H1 (cell line): ENCODE data around the gene CX3CR1. TPM values are rescaled to one million over a fixed set of nuclear protein-coding genes. Genes with fewer than 3 reads are reported as not detected.

Source experiments
- CTCF ChIA-PET: fragments of 300-600 bp; sonication (Branson Sonifier 250); formaldehyde crosslinking; loops from one replicate; lab custom pipeline; 2021; ENCODE audit not compliant: partially characterized antibody; lab: Charles Lee
- POLR2A ChIA-PET: fragments of 300-600 bp; sonication (Branson Sonifier 250); formaldehyde crosslinking; loops from one replicate; lab custom pipeline; 2021; ENCODE audit warnings: inconsistent platforms; ENCODE audit not compliant: partially characterized antibody; lab: Charles Lee
- DNase-seq, 2 experiments: peaks; one replicate each; pipeline versions ENCODE4 v3.0.0 to v3.0.0-alpha.2; 2010 to 2022; ENCODE audit warnings: low spot score in 2 of 2, low read depth in 1 of 2, mixed read lengths in 1 of 2
- FAIRE-seq: peaks from 2 replicates; lab custom pipeline; 2011; peaks lifted over from hg19 to GRCh38; lab: Jason Lieb, UNC
- H2AFZ ChIP-seq: 2 replicates; pipeline ENCODE4 v1.8.1; 2012; ENCODE audit warnings: low read length, inconsistent platforms
- H2AK5ac ChIP-seq: 2 replicates; pipeline ENCODE4 v1.6.1; 2013; ENCODE audit warnings: low read depth, low read length
- H2BK120ac ChIP-seq: replicated peaks from 2 replicates; pipeline ENCODE3; 2013; ENCODE audit warnings: low read depth, low read length, inconsistent platforms
- H2BK12ac ChIP-seq: 2 replicates; pipeline ENCODE4 v1.6.1; 2013; ENCODE audit warnings: low read depth, low read length
- H2BK15ac ChIP-seq: 2 replicates; pipeline ENCODE4 v1.6.1; 2013; ENCODE audit warnings: low read length
- H2BK20ac ChIP-seq: 2 replicates; pipeline ENCODE4 v1.6.1; 2013; ENCODE audit warnings: low read length
- H2BK5ac ChIP-seq: 2 replicates; pipeline ENCODE4 v1.6.1; 2013; ENCODE audit warnings: low read depth, low read length
- H3K14ac ChIP-seq: 2 replicates; pipeline ENCODE4 v1.6.1; 2013; ENCODE audit warnings: inconsistent platforms; ENCODE audit not compliant: insufficient read length
- H3K18ac ChIP-seq: 2 replicates; pipeline ENCODE4 v1.6.1; 2013; ENCODE audit warnings: low read length; ENCODE audit errors: extremely low read depth
- H3K23ac ChIP-seq: 2 replicates; pipeline ENCODE4 v1.6.1; 2013; ENCODE audit warnings: inconsistent platforms; ENCODE audit not compliant: insufficient read length
- H3K23me2 ChIP-seq: 2 replicates; pipeline ENCODE4 v1.6.1; 2013; ENCODE audit warnings: low read depth, low read length
- H3K27ac ChIP-seq: 2 replicates; pipeline ENCODE4 v1.6.1; 2011; ENCODE audit warnings: low read depth, low read length, inconsistent platforms
- H3K27me3 ChIP-seq, 4 experiments: replicated peaks in 1 of 4; 1 replicate in 1 of 4; 2 replicates in 3 of 4; pipeline versions ENCODE4 v1.6.1 to v1.8.1; 2011 to 2013; ENCODE audit warnings: low read length in 3 of 4, mild to moderate bottlenecking in 3 of 4, inconsistent platforms in 2 of 4, mixed read lengths in 2 of 4, moderate library complexity in 1 of 4; ENCODE audit not compliant: control insufficient read depth in 3 of 4, insufficient read depth in 3 of 4; ENCODE audit errors: extremely low read depth in 1 of 4
- H3K36me3 ChIP-seq, 4 experiments: 2 replicates each; pipeline versions ENCODE4 v1.6.1 to v1.8.1; 2011 to 2013; ENCODE audit warnings: mild to moderate bottlenecking in 4 of 4, low read length in 3 of 4, moderate library complexity in 2 of 4, control low read depth in 1 of 4, inconsistent platforms in 1 of 4; ENCODE audit not compliant: insufficient read depth in 4 of 4, control insufficient read depth in 2 of 4
- H3K4ac ChIP-seq: replicated peaks from 2 replicates; pipeline ENCODE3; 2013; ENCODE audit warnings: low read length, low read depth, mixed read lengths, inconsistent platforms; ENCODE audit not compliant: insufficient read length
- H3K4me1 ChIP-seq, 4 experiments: replicated peaks in 1 of 4; 1 replicate in 1 of 4; 2 replicates in 3 of 4; pipeline versions ENCODE4 v1.6.1 to v1.8.1; 2011 to 2013; ENCODE audit warnings: low read length in 3 of 4, inconsistent platforms in 2 of 4, mixed read lengths in 1 of 4; ENCODE audit not compliant: insufficient read depth in 4 of 4, control insufficient read depth in 3 of 4
- H3K4me2 ChIP-seq, 2 experiments: 2 replicates each; pipeline versions ENCODE4 v1.6.1 to v1.8.1; 2011 to 2013; ENCODE audit warnings: low read depth in 2 of 2, low read length in 2 of 2, control low read depth in 1 of 2, inconsistent platforms in 1 of 2, mild to moderate bottlenecking in 1 of 2; ENCODE audit not compliant: insufficient read depth in 1 of 2
- H3K4me3 ChIP-seq, 4 experiments: fragments of 200-600, 300-600 bp in 1 of 4; sonication (generic), shearing (Covaris generic), sonication (Bioruptor Twin) in 1 of 4; 2 replicates each; pipeline versions ENCODE4 v1.5.1 to v1.8.1; 2011 to 2016; ENCODE audit warnings: low read length in 4 of 4, low read depth in 3 of 4, control low read depth in 2 of 4, inconsistent platforms in 2 of 4, mild to moderate bottlenecking in 2 of 4, mixed read lengths in 1 of 4, moderate library complexity in 1 of 4; ENCODE audit not compliant: insufficient read depth in 2 of 4; ENCODE audit errors: extremely low read depth in 1 of 4
- H3K56ac ChIP-seq: replicated peaks from 2 replicates; pipeline ENCODE3; 2013; ENCODE audit warnings: low read depth, mild to moderate bottlenecking, mixed read lengths, low read length, inconsistent platforms; ENCODE audit not compliant: insufficient read length
- H3K79me1 ChIP-seq: 2 replicates; pipeline ENCODE4 v1.6.1; 2013; ENCODE audit warnings: low read depth, low read length, control low read depth
- H3K79me2 ChIP-seq, 2 experiments: 2 replicates each; pipeline versions ENCODE4 v1.6.1 to v1.8.1; 2012 to 2013; ENCODE audit warnings: low read length in 2 of 2, mild to moderate bottlenecking in 2 of 2, inconsistent platforms in 1 of 2; ENCODE audit not compliant: insufficient read depth in 2 of 2, control insufficient read depth in 1 of 2
- H3K9ac ChIP-seq, 4 experiments: replicated peaks in 1 of 4; 1 replicate in 1 of 4; 2 replicates in 3 of 4; pipeline versions ENCODE4 v1.6.1 to v1.8.1; 2011 to 2013; ENCODE audit warnings: low read depth in 3 of 4, low read length in 3 of 4, control low read depth in 2 of 4, mild to moderate bottlenecking in 2 of 4, moderate library complexity in 2 of 4, inconsistent platforms in 1 of 4; ENCODE audit errors: extremely low read depth in 1 of 4
- H3K9me3 ChIP-seq, 2 experiments: 2 replicates each; pipeline versions ENCODE4 v1.6.1 to v1.8.1; 2012 to 2013; ENCODE audit warnings: mild to moderate bottlenecking in 2 of 2, moderate library complexity in 2 of 2, control low read depth in 1 of 2, inconsistent platforms in 1 of 2, low read depth in 1 of 2, low read length in 1 of 2, mixed read lengths in 1 of 2; ENCODE audit not compliant: insufficient read depth in 2 of 2
- H4K20me1 ChIP-seq, 2 experiments: replicated peaks in 1 of 2; 2 replicates each; pipeline versions ENCODE3 to v1.8.1; 2011 to 2013; ENCODE audit warnings: inconsistent platforms in 2 of 2, low read length in 2 of 2, mild to moderate bottlenecking in 1 of 2; ENCODE audit not compliant: insufficient read depth in 2 of 2, control insufficient read depth in 1 of 2
- H4K5ac ChIP-seq: 2 replicates; pipeline ENCODE4 v1.6.1; 2013; ENCODE audit warnings: low read length, low read depth, mixed read lengths, inconsistent platforms; ENCODE audit not compliant: insufficient read length
- H4K8ac ChIP-seq: 2 replicates; pipeline ENCODE4 v1.8.0; 2013; ENCODE audit warnings: mild to moderate bottlenecking, moderate library complexity, low read length, inconsistent platforms; ENCODE audit not compliant: insufficient read depth; ENCODE audit errors: extremely low read depth
- H4K91ac ChIP-seq: replicated peaks from 2 replicates; pipeline ENCODE3; 2013; ENCODE audit warnings: low read length, mixed read lengths, inconsistent platforms; ENCODE audit not compliant: insufficient read length
- CHD1 ChIP-seq: IDR thresholded peaks from 2 replicates; pipeline ENCODE4 v1.6.1; 2012; ENCODE audit warnings: low read depth, low read length, improper control_type of control experiment
- CHD2 ChIP-seq: IDR thresholded peaks from 2 replicates; pipeline ENCODE4 v1.6.1; 2012; ENCODE audit warnings: low read length, improper control_type of control experiment
- EP300 ChIP-seq, 2 experiments: IDR thresholded peaks; 1 replicate in 1 of 2; 2 replicates in 1 of 2; pipeline ENCODE4 v1.6.1; 2011 to 2012; ENCODE audit warnings: low read depth in 2 of 2, low read length in 2 of 2, mild to moderate bottlenecking in 2 of 2, borderline replicate concordance in 1 of 2, inconsistent platforms in 1 of 2, moderate library complexity in 1 of 2
- HDAC6 ChIP-seq: IDR thresholded peaks from one replicate; pipeline ENCODE4 v1.7.1; 2012; ENCODE audit warnings: low read depth, mild to moderate bottlenecking, inconsistent platforms, low read length, moderate library complexity
- KDM1A ChIP-seq: fragments of 200-600, 300-600 bp; sonication (generic); IDR thresholded peaks from 2 replicates; pipeline ENCODE4 v1.7.1; 2016; ENCODE audit warnings: mild to moderate bottlenecking, low read length, borderline replicate concordance
- NANOG ChIP-seq: IDR thresholded peaks from 2 replicates; pipeline ENCODE4 v1.6.1; 2011; ENCODE audit warnings: low read length, low read depth, mild to moderate bottlenecking, inconsistent platforms; ENCODE audit not compliant: insufficient read depth, poor library complexity, severe bottlenecking
- TAF7 ChIP-seq: optimal IDR thresholded peaks from 2 replicates; pipeline ENCODE3; 2011; ENCODE audit warnings: low read depth, mild to moderate bottlenecking, inconsistent platforms, low read length, moderate library complexity, borderline replicate concordance
- TBP ChIP-seq: IDR thresholded peaks from 2 replicates; pipeline ENCODE4 v1.6.1; 2011; ENCODE audit warnings: low read depth, low read length, improper control_type of control experiment
- TCF12 ChIP-seq: IDR thresholded peaks from 2 replicates; pipeline ENCODE4 v1.6.1; 2011; ENCODE audit warnings: low read depth, mild to moderate bottlenecking, low read length
- WGBS, 2 experiments: shearing (Covaris generic) in 1 of 2; methylation state at CpG; one replicate each; pipeline versions ENCODE4 v1.1.6 to v1.1.7; 2013 to 2015; ENCODE audit warnings: low lambda C conversion rate in 2 of 2, mixed read lengths in 2 of 2, inconsistent platforms in 1 of 2, low coverage in 1 of 2, missing lambda C conversion rate in 1 of 2; ENCODE audit not compliant: insufficient replicate concordance in 2 of 2, insufficient coverage in 1 of 2, insufficient read length in 1 of 2; ENCODE audit errors: extremely low coverage in 1 of 2, missing lambda C conversion rate in 1 of 2; 5-methylcytosine and 5-hydroxymethylcytosine counted together
- polyA plus RNA-seq, 7 experiments: library from polyadenylated mRNA; depleted of rRNA in 3 of 7; stranded (reverse) in 5 of 7; unstranded in 2 of 7; fragments of >200 nt in 5 of 7; fragments of 200-250 nt in 2 of 7; gene quantifications; 1 replicate in 5 of 7; 2 replicates in 1 of 7; 4 replicates in 1 of 7; pipeline versions ENCODE4 v1.2.1 to v1.2.3, GENCODE V29; 2011 to 2013; ENCODE audit warnings: missing spikeins in 2 of 7, mixed read lengths in 2 of 7
- total RNA-seq: library from RNA; stranded (reverse); fragmentation: NEBNext Ultra II Directional; extraction: Animal tissue kit (Norgen Biotek cat#: 25700); gene quantifications from 2 replicates; pipeline ENCODE4 v1.2.1, GENCODE V29; 2021

The CX3CR1 gene
- total and polyA plus RNA-seq, 2 of the 8 experiments (the other 6 are each of a cell fraction or from before 2014, with no cell fraction given), result 0.08 TPM; not detected in 1

- H3K27ac ChIP-seq, result no peak overlapping the region
- H3K79me1 ChIP-seq, result no peaks in the 10 kb centered on the region
- no peak overlapping the region for H3K18ac ChIP-seq
- no peaks in the 10 kb centered on the region for H3K9me3 ChIP-seq
- no peak overlapping the region for H4K5ac ChIP-seq
- H3K36me3 ChIP-seq, result no peaks in the 10 kb centered on the region
- WGBS, 2 experiments, result 82% methylated on average over 3 of the region's 3 CpGs; no CpG with 5 or more reads in 1 of the 2 experiments
- POLR2A ChIA-PET, result interaction anchor here (1.5 kb wide), 1 partner anchor 132 kb away, joined by 3 read pairs; the partner anchor contains the start of gene RPSA
- H3K14ac ChIP-seq, result no peak overlapping the region
- H2BK15ac ChIP-seq, result no peak overlapping the region
- H2AK5ac ChIP-seq, result no peak overlapping the region
- H3K4ac ChIP-seq, result no peak overlapping the region
- H3K4me2 ChIP-seq, result no peak overlapping the region
- H2AFZ ChIP-seq, result no peak overlapping the region
- H3K27me3 ChIP-seq, result no peaks in the 10 kb centered on the region
- DNase-seq, result no peak
- H2BK120ac ChIP-seq, result no peak overlapping the region
- no peak overlapping the region for H2BK12ac ChIP-seq
- no peak overlapping the region for H3K4me3 ChIP-seq
- no peak for TF ChIP-seq CHD1
- TF ChIP-seq KDM1A, result no peak
- TF ChIP-seq TCF12, result no peak
- no peak for TF ChIP-seq TAF7
- TF ChIP-seq EP300 (IDR thresholded peaks at IDR 0.05; ENCODE audit: borderline replicate concordance in 1 of 2, low read depth in 2 of 2, low read length in 2 of 2), result no peak
- no peak for TF ChIP-seq HDAC6
- TF ChIP-seq NANOG, result no peak
- TF ChIP-seq TBP, result no peak
- no peak for TF ChIP-seq CHD2
- TF ChIP-seq, all 59 proteins: peak for 0
- H4K20me1 ChIP-seq, result no peaks in the 10 kb centered on the region
- CTCF ChIA-PET, result interaction anchor here (1.0 to 30.1 kb wide), 5 partner anchors 13 to 182 kb away, joined by 3 to 767 read pairs (median 5); partner anchors contain the start of gene XIRP1
- H4K8ac ChIP-seq, result no peak overlapping the region
- H3K4me1 ChIP-seq, result peaks cover 0 to 3% (median 0%) of the 10 kb centered on the region in 4 experiments; a peak in 1 of 7 replicates
- H3K23ac ChIP-seq, result no peak overlapping the region
- no peaks in the 10 kb centered on the region for H3K79me2 ChIP-seq
- no peak overlapping the region for H2BK20ac ChIP-seq
- no peak overlapping the region for H2BK5ac ChIP-seq
- no peaks in the 10 kb centered on the region for H3K23me2 ChIP-seq
- FAIRE-seq, result no peak
- H3K56ac ChIP-seq, result no peak overlapping the region
- no peak overlapping the region for H4K91ac ChIP-seq
- H3K9ac ChIP-seq, result no peak overlapping the region
Measured at GRCh38 chr3:39275052-39275451, 4.8 kb downstream of the CX3CR1 start.
